Dendritic cell treated with granulocyte-macrophage colony-stimulating factor and Interleukin-4, amounts not matched to agents 40 ng/mL and 50 ng/mL, for 4 days (primary cell): ENCODE measurements around the gene CAMK2N1.
"Not testable (repeated sequence)": the region's sequence is repeated elsewhere in the genome, so short reads cannot be mapped to it uniquely, and the experiment has no call there.

Experiments
- H3K27ac Mint-ChIP-seq: one replicate; pipeline ENCODE4 v1.8.0; 2022; ENCODE audit warnings: mild to moderate bottlenecking, mixed read lengths
- H3K27me3 Mint-ChIP-seq: one replicate; pipeline ENCODE4 v1.8.0; 2022; ENCODE audit warnings: mild to moderate bottlenecking, mixed read lengths
- H3K36me3 Mint-ChIP-seq: one replicate; pipeline ENCODE4 v1.8.0; 2022; ENCODE audit warnings: low read depth, mixed read lengths
- H3K4me1 Mint-ChIP-seq: one replicate; pipeline ENCODE4 v1.8.0; 2022; ENCODE audit warnings: low read depth, mixed read lengths
- H3K4me3 Mint-ChIP-seq: one replicate; pipeline ENCODE4 v1.8.0; 2022; ENCODE audit warnings: mild to moderate bottlenecking, moderate library complexity, mixed read lengths
- H3K9me3 Mint-ChIP-seq: one replicate; pipeline ENCODE4 v1.8.0; 2022; ENCODE audit warnings: mixed read lengths
- intact Hi-C: fragments of 100-400 bp; cut with micrococcal nuclease; formaldehyde crosslinking; loops from one replicate; pipeline ENCODE4 v1.15.0; 2022

CAMK2N1 gene

DNA sequence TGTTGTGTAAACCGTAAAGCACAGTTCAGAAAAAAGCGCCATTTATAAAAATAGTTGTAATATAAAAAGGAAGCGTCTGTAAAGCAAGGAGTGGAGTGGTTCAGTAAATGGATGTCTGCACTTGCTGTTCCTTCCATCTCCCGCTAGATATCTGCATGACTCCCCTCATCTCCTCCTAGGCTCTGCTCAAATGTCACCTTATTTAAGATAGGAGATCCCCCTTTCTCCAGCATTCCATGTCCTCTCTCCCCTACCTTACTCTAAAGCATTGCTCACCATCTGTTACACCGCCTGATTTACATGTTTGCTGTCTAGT, 21.2 kb upstream of the CAMK2N1 start:
- Mint-ChIP-seq H3K27ac (peak overlapping the region; percentile 93), H3K27me3 (peaks cover 15% of the 10 kb centered on the region), H3K4me3 (peak overlapping the region; percentile 81), H3K9me3 (no peaks in the 10 kb centered on the region), H3K36me3 (peaks cover 33% of the 10 kb centered on the region), H3K4me1 (peaks cover 18% of the 10 kb centered on the region)
- intact Hi-C loops, result no loop called here

DNA sequence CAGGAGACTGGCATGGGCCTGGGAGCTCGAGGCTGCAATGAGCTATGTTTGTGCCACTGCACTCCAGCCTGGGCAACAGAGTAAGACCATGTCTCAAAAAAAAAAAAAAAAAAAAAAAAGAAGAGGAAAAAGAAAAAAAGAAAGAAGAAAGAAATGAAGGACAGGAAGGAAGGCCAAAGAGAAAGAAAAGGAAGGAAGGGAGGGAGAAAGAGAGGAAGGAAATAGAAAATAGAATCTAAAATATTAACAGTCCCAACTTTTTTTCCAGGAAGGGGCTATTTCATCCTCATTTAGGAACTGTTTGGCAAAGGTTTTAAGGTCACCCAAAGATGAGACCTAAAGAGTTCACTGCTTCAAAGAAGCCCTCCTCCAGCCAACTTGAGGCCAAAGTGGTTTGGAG, 19.5 kb upstream of the CAMK2N1 start:
- Mint-ChIP-seq H3K27ac (no peak overlapping the region), H3K4me3 (no peak overlapping the region)

DNA sequence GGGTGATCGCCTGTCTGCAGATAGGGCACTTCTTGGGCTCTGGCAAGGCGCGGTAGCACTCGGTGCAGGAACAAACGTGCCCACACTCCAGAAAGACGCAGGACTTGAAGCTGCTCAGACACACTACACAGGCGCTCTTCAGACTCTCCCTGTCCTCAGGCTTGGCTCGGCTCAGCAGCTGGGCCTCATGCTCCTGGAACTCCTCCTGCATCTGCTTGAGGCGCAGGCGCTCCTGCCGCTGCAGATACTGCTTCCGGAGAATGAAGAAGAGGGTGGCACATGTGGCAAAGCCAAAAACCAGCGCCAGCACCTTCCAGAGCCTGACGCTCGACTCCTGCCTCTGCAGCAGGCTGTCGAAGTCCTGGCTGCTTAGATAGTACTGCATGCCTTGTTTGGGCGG, 14.7 kb upstream of the CAMK2N1 start:
- peaks cover 3% of the 10 kb centered on the region for H3K27me3 Mint-ChIP-seq
- peaks cover 25% of the 10 kb centered on the region for H3K4me1 Mint-ChIP-seq
- H3K9me3 Mint-ChIP-seq, result no peaks in the 10 kb centered on the region
- no peak overlapping the region for H3K4me3 Mint-ChIP-seq
- H3K36me3 Mint-ChIP-seq, result peaks cover 79% of the 10 kb centered on the region
- no peak overlapping the region for H3K27ac Mint-ChIP-seq
- intact Hi-C loops, result no loop called here

More for the DNA sequence above, 19.5 kb upstream of the CAMK2N1 start:
- no peaks in the 10 kb centered on the region for H3K9me3 Mint-ChIP-seq
- peaks cover 18% of the 10 kb centered on the region for H3K4me1 Mint-ChIP-seq
- H3K27me3 Mint-ChIP-seq, result peaks cover 1% of the 10 kb centered on the region
- intact Hi-C loops, result no loop called here
- peaks cover 50% of the 10 kb centered on the region for H3K36me3 Mint-ChIP-seq

DNA sequence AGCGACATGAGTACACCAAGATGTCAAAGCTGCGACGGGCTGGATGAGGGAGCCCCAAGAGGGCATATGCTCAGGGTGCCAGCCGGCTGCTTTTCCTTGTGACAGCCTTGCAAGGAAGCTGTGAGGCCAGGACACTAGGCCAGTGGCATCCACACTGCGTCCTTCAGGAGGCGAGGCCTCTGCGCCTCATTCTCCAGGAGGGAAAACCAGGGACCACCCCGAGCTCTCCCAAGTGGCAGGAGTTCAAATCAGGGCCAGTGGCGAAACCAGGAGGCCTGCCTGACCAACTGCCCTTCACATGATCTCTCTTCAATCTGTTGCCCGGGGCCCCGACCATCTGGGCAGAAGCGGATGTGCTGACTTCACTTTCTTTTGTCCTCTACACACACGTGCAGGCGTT, 13.7 kb upstream of the CAMK2N1 start:
- Mint-ChIP-seq H3K27me3 (peaks cover 12% of the 10 kb centered on the region), H3K36me3 (peaks cover 70% of the 10 kb centered on the region), H3K4me1 (peaks cover 15% of the 10 kb centered on the region), H3K4me3 (no peak overlapping the region), H3K9me3 (no peaks in the 10 kb centered on the region), H3K27ac (no peak overlapping the region)
- intact Hi-C loops, result no loop called here

DNA sequence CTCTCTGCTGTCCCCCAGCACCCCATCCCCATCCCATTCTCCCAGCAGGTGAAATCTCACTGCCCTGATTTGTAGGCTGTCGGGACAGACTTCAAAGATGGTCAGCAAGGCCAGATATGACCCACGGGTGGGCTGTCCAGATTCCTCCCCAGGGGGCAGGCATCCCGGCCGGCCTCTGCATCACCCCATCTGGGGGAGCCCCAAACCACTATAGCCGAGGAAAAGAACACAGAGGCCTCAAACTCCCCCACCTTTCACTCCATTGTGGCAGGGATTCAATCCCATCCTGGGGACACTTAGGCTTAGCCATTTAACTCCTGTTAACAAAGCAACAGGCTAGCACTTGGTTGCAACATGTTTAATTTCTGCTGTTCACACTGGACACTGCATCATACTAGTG, 13.1 kb upstream of the CAMK2N1 start:
- peaks cover 12% of the 10 kb centered on the region for H3K27me3 Mint-ChIP-seq
- intact Hi-C loops, result no loop called here
- H3K36me3 Mint-ChIP-seq, result peaks cover 63% of the 10 kb centered on the region
- H3K4me3 Mint-ChIP-seq, result no peak overlapping the region
- no peak overlapping the region for H3K27ac Mint-ChIP-seq
- H3K4me1 Mint-ChIP-seq, result peaks cover 13% of the 10 kb centered on the region
- H3K9me3 Mint-ChIP-seq, result no peaks in the 10 kb centered on the region

DNA sequence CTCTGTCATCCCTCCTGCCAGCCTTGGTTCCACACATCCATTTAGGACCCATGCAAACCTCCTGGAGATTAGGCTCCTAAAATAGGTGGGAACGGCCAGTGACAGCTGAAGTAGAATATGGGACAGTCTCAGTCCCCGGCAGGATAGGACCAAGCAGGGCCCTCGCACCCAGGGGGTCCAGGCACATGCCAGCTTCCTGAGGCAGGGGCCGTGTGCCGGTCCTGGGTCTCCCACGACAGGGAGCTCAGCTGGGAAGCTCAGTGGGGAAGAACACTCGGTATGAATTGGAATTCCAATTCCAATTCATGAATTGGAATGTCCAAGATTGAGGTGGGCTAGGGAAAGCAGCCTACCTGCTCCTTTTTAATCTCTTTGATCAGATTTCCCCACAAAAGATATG, 12.1 kb upstream of the CAMK2N1 start:
- intact Hi-C loops, result no loop called here
- Mint-ChIP-seq H3K4me1 (peaks cover 16% of the 10 kb centered on the region), H3K27ac (no peak overlapping the region), H3K36me3 (peaks cover 60% of the 10 kb centered on the region), H3K9me3 (no peaks in the 10 kb centered on the region), H3K27me3 (peaks cover 12% of the 10 kb centered on the region), H3K4me3 (no peak overlapping the region)

DNA sequence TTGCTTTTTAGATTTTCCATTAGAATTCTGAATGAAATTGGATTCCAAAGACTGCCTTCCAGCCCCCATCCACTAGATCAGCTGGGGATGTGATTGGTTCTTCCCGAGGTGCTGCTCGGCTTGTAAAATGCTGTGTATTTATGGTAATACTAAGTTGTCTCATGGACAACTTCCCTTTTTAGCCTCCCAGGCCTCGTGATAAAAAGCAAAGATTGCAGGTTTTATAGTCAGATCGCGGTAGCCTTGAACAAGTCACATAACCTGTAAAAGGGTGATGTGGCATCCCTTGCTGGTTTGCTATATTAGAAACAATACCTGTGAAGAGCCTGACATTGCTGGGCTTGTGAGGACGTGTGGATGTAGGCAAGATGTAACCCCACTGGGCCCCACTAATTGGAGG, 11.5 kb upstream of the CAMK2N1 start:
- no peak overlapping the region for H3K4me3 Mint-ChIP-seq
- peaks cover 20% of the 10 kb centered on the region for H3K4me1 Mint-ChIP-seq
- no peaks in the 10 kb centered on the region for H3K9me3 Mint-ChIP-seq
- H3K36me3 Mint-ChIP-seq, result peaks cover 59% of the 10 kb centered on the region
- peaks cover 18% of the 10 kb centered on the region for H3K27me3 Mint-ChIP-seq
- no peak overlapping the region for H3K27ac Mint-ChIP-seq
- intact Hi-C loops, result no loop called here

DNA sequence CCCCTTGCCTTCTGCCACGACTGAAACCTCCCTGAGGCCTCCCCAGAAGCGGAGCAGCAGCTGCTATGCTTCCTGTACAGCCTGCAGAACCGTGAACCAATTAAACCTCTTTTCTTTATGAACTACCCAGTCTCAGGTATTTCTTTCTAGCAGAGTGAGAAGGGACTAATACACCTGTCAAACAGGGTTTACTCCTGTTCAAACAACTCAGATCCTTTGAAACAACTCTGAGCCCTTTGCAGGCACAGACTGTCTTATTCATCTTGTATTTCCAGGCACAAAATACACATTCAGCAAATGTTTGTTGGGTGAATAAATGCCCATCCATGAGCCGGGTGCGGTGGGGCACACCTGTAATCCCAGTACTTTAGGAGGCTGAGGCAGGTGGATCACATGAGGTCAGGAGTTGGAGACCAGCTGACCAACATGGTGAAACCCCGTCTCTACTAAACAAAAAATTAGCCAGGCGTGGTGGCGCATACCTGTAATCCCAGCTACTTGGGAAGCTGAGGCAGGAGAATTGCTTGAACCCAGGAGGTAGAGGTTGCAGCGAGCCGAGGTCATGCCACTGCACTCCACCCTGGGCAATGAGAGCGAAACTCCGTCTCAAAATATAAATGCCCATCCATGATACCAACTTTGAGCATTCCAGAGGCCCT, 10.8 kb upstream of the CAMK2N1 start:
- H3K4me3 Mint-ChIP-seq, H3K9me3 Mint-ChIP-seq, H3K27ac Mint-ChIP-seq, intact Hi-C loops: not testable (repeated sequence)
- Mint-ChIP-seq H3K4me1 (peaks cover 20% of the 10 kb centered on the region), H3K36me3 (peaks cover 53% of the 10 kb centered on the region), H3K27me3 (peaks cover 22% of the 10 kb centered on the region)

DNA sequence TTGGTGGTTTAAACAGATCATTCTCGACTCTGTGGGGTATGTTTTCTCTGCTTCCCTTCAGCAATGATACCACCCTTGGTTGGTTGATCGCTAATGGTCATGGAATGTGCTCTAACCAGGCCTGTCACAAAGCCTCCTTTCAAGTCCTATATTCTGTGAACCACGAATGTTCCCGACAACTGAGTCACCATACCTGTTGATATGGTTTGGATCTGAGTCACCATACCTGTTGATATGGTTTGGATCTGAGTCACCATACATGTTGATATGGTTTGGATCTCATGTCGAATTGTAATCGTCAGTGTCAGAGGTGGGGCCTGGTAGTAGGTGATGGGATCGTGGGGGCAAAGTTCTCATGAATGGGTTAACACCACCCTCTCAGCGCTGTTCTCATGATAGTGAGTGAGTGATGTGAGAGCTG, 10.2 kb upstream of the CAMK2N1 start:
- Mint-ChIP-seq H3K27ac (no peak overlapping the region), H3K27me3 (peaks cover 28% of the 10 kb centered on the region), H3K4me3 (no peak overlapping the region), H3K36me3 (peaks cover 47% of the 10 kb centered on the region), H3K4me1 (peaks cover 20% of the 10 kb centered on the region), H3K9me3 (no peaks in the 10 kb centered on the region)
- intact Hi-C loops, result no loop called here

DNA sequence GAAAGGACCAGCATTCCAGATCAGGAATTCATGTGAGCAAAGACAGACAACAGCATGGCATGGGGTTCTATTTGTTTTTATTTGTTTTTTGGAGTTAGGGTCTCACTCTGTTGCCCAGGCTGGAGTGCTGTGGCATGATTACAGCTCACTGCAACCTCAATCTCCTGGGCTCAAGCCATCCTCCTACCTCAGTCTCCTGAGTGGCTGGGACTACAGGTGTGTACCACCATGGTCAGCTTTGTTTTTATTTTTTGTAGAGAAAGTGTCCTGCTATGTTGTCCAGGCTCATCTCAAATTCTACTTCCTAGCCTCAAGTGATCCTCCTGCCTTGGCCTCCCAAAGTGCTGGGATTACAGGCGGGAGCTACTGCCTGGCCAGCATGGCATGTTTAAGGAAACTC, 9.7 kb upstream of the CAMK2N1 start:
- no peak overlapping the region for H3K4me3 Mint-ChIP-seq
- peaks cover 20% of the 10 kb centered on the region for H3K4me1 Mint-ChIP-seq
- H3K9me3 Mint-ChIP-seq, result no peaks in the 10 kb centered on the region
- H3K27ac Mint-ChIP-seq, result no peak overlapping the region
- intact Hi-C loops, result loop anchor here (2.0 kb wide), 1 partner anchor 283 kb away; no protein-coding TSS in a partner anchor
- H3K36me3 Mint-ChIP-seq, result peaks cover 41% of the 10 kb centered on the region
- H3K27me3 Mint-ChIP-seq, result peaks cover 33% of the 10 kb centered on the region

DNA sequence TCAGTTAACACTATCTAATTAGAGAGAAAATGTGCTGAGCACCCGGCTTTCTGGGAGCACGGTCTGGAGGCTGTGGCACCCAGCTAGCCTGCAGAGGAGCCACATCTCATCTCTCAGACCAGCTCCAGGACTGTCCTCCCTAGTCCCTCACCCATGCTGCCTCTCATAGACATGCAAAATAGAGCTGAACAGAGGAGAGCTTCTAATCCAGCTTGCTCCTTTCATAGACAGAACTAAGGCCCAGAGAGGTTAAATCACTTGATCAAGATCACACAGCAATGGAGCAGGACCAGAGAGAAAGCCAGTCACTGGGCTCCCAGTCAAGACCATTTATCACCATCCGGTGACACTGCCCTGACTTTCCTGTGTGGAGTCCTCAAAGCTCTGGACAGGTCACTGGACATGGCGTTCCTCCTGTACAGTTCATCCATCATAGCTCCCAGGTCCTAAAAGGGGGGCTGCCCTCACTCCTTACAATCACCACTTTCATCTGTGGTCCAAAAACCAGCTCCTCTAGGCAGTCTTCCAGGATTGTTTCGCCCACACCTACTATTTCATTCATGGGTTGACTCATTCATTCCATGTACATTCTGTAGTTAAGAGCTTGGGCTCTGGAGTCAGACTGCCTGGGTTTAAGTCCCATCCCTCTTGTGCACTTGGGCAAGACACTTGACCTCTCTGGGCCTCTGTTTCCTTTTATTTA, 8.8 kb upstream of the CAMK2N1 start:
- no peaks in the 10 kb centered on the region for H3K9me3 Mint-ChIP-seq
- H3K4me1 Mint-ChIP-seq, result peaks cover 20% of the 10 kb centered on the region
- no peak overlapping the region for H3K27ac Mint-ChIP-seq
- intact Hi-C loops, result loop anchor here (2.0 to 5.0 kb wide), 2 partner anchors 117 to 282 kb away; no protein-coding TSS in a partner anchor
- no peak overlapping the region for H3K4me3 Mint-ChIP-seq
- peaks cover 42% of the 10 kb centered on the region for H3K27me3 Mint-ChIP-seq
- peaks cover 32% of the 10 kb centered on the region for H3K36me3 Mint-ChIP-seq

DNA sequence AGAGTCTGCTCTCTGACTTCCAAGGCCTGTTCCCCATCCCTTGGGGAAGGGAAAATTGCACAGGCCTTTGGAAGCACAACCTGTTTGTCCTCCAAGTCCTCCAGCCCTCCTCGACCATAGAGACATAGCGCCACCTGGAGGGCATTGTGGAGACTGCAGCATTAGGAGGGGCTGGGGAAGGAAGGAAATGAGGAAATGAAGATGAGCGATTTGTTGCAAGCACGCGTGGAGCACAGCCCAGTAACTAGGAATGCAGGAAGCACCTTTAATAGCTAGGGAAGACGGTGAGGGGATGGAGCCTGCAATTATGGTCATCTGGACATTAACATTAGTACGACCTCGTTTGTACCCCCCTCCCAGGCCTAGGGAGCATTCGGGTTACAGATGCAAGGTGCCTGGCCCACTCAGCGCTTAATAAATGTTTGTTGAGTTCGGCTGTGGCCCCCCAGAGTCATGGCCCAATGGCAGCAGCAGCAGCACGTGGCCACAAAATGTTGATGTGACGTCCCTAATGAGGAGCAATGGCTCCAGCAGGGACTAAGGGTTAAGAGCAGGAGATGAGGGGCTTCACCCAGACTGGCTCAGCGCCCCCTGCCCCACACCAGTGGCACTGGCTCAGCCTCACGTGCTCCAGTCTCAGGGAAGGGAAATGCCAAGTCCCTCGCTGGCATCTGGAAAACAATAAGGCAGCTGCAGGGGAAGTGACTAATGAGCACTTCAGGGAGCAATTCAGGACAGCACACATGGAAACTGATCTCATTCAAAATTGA, 8.0 kb upstream of the CAMK2N1 start:
- peaks cover 24% of the 10 kb centered on the region for H3K36me3 Mint-ChIP-seq
- intact Hi-C loops, result loop anchor here (2.0 to 5.0 kb wide), 2 partner anchors 117 to 281 kb away; no protein-coding TSS in a partner anchor
- no peaks in the 10 kb centered on the region for H3K9me3 Mint-ChIP-seq
- no peak overlapping the region for H3K27ac Mint-ChIP-seq
- peaks cover 50% of the 10 kb centered on the region for H3K27me3 Mint-ChIP-seq
- peaks cover 20% of the 10 kb centered on the region for H3K4me1 Mint-ChIP-seq
- H3K4me3 Mint-ChIP-seq, result no peak overlapping the region

DNA sequence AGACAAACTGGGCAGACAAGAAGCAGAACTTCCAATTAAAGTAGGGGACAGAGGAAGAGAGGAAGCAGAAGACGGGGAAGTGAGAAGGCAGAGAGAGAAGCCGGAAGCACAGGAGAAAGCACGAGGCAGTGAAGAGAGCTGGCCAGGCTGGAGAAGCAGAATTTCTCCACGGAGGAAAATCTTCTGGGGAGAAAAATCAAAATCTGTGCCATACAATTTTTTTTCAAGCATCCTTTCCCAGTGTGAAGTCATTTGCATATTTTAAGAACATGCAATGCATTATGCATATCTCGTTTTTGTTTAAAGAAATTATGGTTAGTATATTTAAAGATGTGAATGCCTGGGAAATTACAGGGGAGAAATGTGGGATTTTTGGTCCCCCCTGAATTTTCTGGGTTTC, 7.3 kb upstream of the CAMK2N1 start:
- Mint-ChIP-seq H3K27ac (no peak overlapping the region), H3K27me3 (peaks cover 57% of the 10 kb centered on the region), H3K36me3 (peaks cover 17% of the 10 kb centered on the region), H3K4me1 (peaks cover 19% of the 10 kb centered on the region), H3K4me3 (no peak overlapping the region), H3K9me3 (no peaks in the 10 kb centered on the region)
- intact Hi-C loops, result loop anchor here (5.0 kb wide), 1 partner anchor 116 kb away; no protein-coding TSS in a partner anchor

DNA sequence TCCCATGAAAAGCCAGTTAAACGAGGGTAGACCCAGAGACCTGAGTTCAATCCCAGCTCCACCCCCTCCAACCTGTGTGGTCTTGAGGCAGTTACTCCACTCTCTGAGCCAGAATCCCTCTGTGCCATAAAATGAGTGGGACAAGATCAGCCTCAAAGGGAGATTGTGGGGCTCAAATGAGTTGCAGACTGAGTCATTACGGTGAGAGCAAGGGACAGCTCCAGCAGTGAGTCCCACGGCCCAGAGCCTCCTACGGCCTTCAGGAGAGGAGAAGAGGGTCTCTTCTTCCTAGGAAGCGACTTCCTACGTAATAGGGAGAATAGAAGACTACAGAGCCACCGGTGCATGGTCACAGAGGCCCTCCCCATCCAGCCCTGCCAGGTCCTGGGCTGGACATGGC, 6.7 kb upstream of the CAMK2N1 start:
- H3K36me3 Mint-ChIP-seq, result peaks cover 12% of the 10 kb centered on the region
- peaks cover 13% of the 10 kb centered on the region for H3K4me1 Mint-ChIP-seq
- H3K27me3 Mint-ChIP-seq, result peaks cover 63% of the 10 kb centered on the region
- intact Hi-C loops, result loop anchor here (5.0 kb wide), 1 partner anchor 115 kb away; no protein-coding TSS in a partner anchor
- no peaks in the 10 kb centered on the region for H3K9me3 Mint-ChIP-seq
- no peak overlapping the region for H3K4me3 Mint-ChIP-seq
- no peak overlapping the region for H3K27ac Mint-ChIP-seq
